GM19351 (cell line): ENCODE results near the gene E2F2.
A peak's percentile ranks its signal among the peaks of the same experiment; 100 is the strongest.
"Not testable (repeated sequence)": the region's sequence is repeated elsewhere in the genome, so short reads cannot be mapped to it uniquely, and the experiment has no call there.

ENCODE experiments used
- ATAC-seq: cut with Tn5 transposase; IDR thresholded peaks from one replicate; pipeline ENCODE4 v1.9.1; 2021; ENCODE audit warnings: mild to moderate bottlenecking, moderate library complexity; ENCODE audit not compliant: unreplicated experiment

The E2F2 gene

DNA sequence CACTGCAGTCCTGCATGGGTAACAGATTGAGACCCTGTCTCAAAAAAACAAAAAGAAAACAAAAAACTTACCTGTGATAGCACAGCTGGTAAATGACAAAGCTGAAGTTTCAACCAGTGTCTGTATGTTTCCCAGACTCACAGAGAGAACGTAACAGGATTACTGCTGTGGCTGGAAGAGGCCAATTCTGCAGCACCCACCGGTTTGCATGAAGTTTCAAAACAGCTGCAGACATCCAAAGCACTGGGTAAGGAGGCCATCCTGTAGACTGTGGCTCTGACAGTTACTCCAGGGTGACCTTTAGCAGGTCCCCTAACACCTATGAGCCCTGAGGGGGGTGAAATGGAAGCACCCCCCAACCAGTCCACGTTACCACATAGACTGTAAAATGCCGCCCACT lies 20.8 kb upstream of the E2F2 start:
- no peak for ATAC-seq

DNA sequence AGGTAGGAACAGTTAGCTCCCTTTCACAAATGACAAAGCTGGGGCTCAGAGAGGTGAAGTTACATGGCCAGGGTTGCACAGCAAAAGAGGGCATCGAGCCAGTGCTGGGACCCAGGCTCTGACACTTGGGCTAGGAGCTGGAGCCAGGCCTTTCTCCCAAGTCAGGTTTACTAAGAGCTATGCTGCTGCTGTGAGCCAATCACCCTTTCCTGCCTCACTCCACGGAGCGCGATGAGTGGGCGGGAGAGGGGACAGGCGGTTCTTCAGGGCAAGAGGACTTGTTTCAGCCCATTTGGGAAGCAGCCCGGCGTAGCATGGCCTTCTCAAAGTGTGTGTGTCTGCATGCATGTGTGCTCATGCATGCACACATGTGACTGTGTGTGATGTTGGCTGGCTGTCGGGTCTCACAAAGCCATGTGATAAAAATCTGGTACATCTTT lies 17.7 kb upstream of the E2F2 start:
- ATAC-seq: no peak

DNA sequence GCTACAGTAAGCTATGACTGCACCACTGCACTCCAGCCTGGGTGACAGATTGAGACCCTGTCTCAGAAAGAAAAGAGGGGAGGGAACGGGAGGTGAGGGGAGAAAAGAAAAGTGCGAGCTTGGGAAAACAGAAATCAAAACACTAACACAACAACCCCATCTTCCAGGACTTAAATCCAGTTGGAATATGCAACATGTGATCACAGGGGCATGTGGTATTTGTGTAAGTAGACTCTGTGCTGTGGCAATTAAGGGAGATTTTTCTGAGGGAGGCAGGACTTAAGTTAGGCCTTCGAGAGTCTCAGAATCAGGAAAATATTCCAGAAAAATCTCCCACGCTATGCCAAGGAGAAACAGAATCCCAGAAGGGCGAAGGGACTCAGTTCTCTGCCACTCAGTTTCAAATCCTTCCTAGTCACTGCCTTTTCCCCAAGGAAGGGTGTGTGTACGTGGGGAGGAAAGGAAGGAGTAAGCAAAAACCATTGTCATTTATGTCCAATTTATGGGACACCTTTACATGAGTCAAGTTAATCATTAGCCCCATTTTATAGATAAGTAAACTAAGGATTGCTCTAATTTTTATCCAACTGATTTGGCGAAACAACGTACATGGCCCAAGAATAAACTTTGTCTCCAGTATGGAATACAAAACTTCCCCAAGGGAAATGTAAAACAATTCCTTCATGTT lies 16.0 kb upstream of the E2F2 start:
- ATAC-seq: no peak

DNA sequence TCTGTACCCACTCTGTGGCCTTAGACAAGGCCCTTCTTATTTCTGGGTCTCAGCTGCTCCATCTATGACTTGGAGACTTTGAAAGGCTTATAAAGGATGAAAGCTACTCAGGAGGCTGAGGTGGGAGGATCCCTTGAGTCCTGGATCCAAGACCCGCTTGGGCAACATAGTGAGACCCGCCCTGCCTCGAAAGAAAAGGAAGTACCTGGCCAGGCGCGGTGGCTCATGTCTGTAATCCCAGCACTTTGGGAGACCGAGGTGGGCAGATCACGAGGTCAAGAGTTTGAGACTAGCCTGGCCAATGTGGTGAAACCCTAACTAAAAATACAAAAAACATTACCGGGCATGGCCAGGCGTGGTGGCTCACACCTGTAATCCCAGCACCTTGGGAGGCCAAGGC lies 14.8 kb upstream of the E2F2 start:
- no peak for ATAC-seq

DNA sequence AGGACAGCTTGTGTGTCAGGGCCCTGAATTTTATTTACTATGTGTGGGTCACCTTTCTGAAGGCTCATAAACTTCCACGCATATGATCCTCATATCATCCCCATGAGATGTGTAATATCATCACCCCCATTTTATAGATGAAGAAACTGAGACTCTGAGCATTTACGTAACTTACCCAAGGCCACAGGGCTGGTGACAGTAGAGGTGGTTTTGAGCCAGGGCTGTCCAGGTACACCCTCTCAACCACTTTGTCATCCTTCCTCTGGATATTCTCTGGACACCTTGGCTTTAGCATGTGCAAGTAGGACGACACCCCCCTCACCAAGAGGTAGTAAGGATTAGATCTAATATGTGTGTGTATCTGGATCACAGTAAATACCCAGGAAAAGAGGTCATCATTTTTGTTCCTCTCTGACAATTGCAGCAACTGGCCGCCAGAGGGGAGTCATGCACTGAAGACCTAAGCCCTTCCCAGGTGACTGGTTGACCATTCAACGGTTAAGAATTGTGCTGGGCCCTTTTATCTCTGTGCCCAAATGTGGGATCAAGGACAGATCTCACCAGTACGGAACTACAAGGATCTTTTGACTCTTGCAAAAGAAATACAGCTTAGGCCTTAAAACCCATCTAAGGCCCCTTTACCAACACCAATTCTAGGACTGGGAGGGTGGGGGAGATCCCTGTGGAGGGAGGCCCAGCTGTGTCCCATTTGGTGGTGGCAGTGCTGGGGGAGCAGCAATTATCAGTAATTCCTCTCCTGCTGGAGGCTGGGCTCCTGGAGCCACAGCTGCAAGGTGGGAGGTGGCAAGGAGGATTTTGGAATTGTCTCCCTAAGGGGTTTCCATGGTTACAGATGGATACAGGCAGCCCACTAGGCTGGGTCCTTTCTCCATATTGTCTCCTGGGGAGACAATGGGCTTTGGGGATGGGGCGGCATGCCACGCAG lies 13.7 kb upstream of the E2F2 start:
- no peak for ATAC-seq

DNA sequence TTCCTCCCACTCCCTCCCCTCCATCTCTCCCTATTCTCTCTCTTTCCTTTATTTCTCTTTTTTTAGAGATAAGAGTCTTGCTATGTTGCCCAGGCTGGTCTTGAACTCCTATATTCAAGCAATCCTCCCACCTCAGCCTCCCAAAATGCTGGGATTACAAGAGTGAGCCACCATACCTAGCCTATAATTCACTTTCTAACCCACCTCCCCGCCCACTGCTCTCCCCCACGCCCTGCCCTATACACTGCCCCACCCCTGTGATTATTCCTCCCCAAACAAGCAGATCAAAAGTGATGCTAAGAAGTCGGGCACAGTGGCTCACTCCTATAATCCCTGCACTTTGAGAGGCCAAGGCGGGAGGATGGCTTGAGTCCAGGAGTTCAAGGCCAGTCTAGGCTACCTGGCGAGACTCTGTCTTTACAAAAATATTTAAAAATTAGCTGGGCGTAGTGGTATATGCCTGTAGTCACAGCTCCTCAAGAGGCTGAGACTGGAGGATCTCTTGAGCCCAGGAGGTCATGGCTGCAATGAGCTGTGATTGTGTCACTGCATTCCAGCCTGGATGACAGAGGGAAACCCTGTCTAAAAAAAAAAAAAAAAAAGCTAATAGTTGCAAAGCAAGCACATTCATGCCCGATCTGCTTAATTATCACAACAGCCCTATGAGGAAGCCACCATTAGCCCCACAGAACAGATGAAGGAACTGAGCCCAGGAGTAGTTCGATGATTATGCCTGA lies 12.8 kb upstream of the E2F2 start:
- ATAC-seq: no peak

DNA sequence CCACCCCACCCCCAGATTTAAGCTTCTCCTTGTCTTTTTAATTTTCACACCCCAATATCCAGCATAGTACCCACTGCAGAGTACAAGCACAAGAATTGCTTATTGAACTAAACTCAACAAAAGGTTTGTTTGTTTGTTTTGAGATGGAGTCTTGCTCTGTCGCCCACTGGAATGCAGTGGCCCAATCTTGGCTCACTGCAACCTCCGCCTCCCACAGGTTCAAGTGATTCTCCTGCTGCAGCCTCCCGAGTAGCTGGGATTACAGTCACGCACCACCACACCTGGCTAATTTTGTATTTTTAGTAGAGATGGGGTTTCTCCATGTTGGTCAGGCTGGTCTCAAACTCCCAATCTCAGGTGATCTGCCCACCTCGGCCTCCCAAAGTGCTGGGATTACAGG lies 11.9 kb upstream of the E2F2 start:
- not testable (repeated sequence) for ATAC-seq

GRCh38 chr1:23539698-23540266 lies 8.7 kb upstream of the E2F2 start:
- ATAC-seq: peak; percentile 89

- no peak for ATAC-seq
Observed at GRCh38 chr1:23537296-23537973, 6.4 kb upstream of the E2F2 start.

GRCh38 chr1:23533246-23534023 lies 2.4 kb upstream of the E2F2 start:
- ATAC-seq: no peak

DNA sequence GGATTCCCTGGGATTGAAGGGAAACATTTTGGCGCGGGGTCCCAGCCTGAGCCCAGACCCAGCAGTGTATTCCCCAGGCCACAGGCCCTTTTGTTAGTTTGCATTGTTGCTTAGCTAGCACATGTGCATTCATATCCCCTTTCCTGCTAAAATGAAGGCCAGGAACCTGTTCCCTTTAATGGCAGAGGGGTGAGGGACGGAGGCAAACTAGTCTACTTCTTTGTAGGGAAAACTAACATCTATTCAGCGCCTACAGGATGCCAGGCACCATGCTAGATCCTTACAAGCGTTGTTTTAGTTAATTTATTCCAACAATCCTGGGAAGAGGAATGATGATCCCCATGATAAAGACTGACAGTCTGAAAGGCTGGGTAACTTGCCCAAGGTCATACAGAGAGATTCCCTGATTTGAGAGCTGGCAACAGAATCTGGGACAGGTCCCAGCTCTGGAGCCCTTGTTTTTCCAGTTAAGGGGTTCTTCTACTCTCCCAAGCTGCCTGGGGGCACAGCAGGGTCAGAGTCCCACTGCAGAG lies 595 bp upstream of the E2F2 start:
- no peak for ATAC-seq

DNA sequence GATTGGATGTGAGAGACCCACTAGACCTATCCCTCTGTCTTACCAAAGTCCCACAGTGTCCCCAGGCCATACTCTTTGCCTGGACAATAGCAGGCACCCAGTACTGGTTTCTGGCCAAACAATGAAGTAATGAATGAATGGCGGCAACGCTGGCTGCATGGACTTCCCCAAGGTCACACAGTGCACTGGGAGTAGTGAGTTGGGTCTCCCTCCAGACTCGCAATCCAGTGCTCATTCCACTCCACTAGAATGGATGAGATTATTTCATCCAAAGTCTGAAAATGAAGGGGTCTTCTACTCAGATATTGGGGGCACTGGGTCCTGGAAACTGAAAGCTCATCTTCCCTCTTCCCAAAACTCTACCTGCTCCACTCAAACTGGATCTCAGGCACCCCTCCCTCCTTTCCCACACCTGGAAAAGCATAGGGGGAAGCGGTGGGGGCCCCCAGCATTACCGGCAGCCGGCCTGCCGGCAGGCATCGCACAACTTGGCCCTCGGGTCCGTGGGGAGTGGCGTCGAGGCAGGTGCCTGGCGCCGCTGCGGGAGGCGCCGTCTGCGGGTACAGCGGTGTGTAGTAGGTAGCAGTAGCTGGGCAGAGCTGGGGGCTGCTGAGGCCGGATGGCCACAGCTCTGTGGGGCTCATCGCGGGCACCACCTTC lies 816 bp downstream of the E2F2 start:
- ATAC-seq: no peak

GRCh38 chr1:23529146-23530086 lies 1.6 kb downstream of the E2F2 start:
- no peak for ATAC-seq

GRCh38 chr1:23528250-23528978 lies 2.6 kb downstream of the E2F2 start:
- ATAC-seq: peak; percentile 44

- no peak for ATAC-seq
Observed at GRCh38 chr1:23527900-23528249, 3.2 kb downstream of the E2F2 start.

GRCh38 chr1:23527366-23527765 lies 3.7 kb downstream of the E2F2 start:
- no peak for ATAC-seq

GRCh38 chr1:23526329-23527041 lies 4.5 kb downstream of the E2F2 start:
- ATAC-seq: no peak
